Kidney tubule cell (primary cell): ENCODE measurements around the gene OSBPL5.

Source experiments
- DNase-seq: peaks from one replicate; pipeline ENCODE4 v3.0.0-alpha.2; 2018; ENCODE audit warnings: low spot score

Gene OSBPL5

GRCh38 chr11:3051196-3052108 lies 113.7 kb downstream of the OSBPL5 start:
- DNase-seq = no peak

GRCh38 chr11:3050386-3051195 lies 114.5 kb downstream of the OSBPL5 start:
- DNase-seq = no peak

GRCh38 chr11:3049430-3050243 lies 115.5 kb downstream of the OSBPL5 start:
- peak; percentile 90 for DNase-seq

- no peak for DNase-seq
Measured at GRCh38 chr11:3047637-3048036, 117.5 kb downstream of the OSBPL5 start.

- no peak for DNase-seq
Measured at GRCh38 chr11:3046641-3047040, 118.5 kb downstream of the OSBPL5 start.

GRCh38 chr11:3046190-3046589 lies 118.9 kb downstream of the OSBPL5 start:
- DNase-seq = no peak

GRCh38 chr11:3044915-3045314 lies 120.2 kb downstream of the OSBPL5 start:
- DNase-seq = no peak

- DNase-seq = no peak
Measured at GRCh38 chr11:3044004-3044403, 121.1 kb downstream of the OSBPL5 start.

- DNase-seq = peak; percentile 58
Measured at GRCh38 chr11:3043315-3043871, 121.7 kb downstream of the OSBPL5 start.

GRCh38 chr11:3042496-3043314 lies 122.4 kb downstream of the OSBPL5 start:
- no peak for DNase-seq

- DNase-seq = no peak
Measured at GRCh38 chr11:3041699-3042441, 123.2 kb downstream of the OSBPL5 start.

- no peak for DNase-seq
Measured at GRCh38 chr11:3040881-3041280, 124.2 kb downstream of the OSBPL5 start.

- no peak for DNase-seq
Measured at GRCh38 chr11:3037945-3038271, 127.2 kb downstream of the OSBPL5 start.
